ENCODE data around the gene OSM. TPM values are rescaled to one million over a fixed set of nuclear protein-coding genes. Genes with fewer than 3 reads are reported as not detected.

Gene OSM
- total RNA-seq, 1 experiment from 2014 or later: not detected

DNA sequence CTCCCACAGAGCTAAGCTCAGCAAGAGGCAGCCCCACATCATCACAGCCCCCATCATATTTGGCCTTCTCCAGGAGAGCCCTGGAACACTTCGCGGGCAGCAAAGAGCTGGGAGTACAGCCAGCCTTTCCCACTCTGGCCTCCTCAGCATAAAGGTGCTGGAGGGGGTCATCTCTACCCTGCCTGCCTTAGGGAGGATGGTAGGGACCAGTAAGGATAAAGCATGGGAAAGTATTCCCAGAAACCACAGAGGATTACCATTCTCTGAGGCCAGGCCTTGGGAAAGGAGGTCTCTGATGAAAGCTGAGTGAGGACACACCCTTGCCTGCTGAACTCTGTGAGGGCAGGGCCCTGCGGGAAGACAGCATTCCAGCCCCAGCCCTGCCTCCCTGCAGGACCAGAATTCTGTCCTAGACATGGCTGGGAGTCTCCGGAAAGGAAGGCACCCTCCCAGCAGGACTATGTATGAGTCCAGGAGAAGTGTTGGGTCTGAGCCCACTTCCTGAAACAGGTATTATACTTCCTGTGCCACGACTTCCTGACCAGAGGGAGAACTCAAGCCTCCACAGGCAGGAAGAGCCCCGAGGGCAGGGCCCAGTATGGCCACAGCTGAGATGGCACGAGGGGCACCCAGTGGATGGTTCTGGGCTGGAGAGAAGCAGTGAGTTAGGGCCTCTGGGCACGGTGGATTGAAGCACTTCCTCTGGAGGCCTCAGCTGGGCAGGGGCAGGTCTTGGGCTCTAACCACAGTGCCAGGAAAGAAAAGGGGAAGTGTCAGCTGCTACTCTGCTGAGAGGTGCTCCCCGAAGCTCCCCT, 35.6 kb upstream of the OSM start:
- ATAC-seq (no peak), DNase-seq (ENCODE audit: low read depth, low spot score) (no peak)
- intact Hi-C loops (cut with micrococcal nuclease; ENCODE audit: unreplicated experiment) (no loop called here), in situ Hi-C loops (cut with HindIII; ENCODE audit: low pct_unique_long_range_greater_than_20kb, low sequenced_read_pairs) (no loop called here)
- Histone ChIP-seq H3K27me3 (ENCODE audit: control insufficient read depth, insufficient read depth, low read length) (no peaks in the 10 kb centered on the region), H3K27ac (ENCODE audit: low read length) (no peak overlapping the region), H3K9me3 (ENCODE audit: control insufficient read depth, insufficient read depth, low read depth, low read length) (no peaks in the 10 kb centered on the region), H3K36me3 (ENCODE audit: control insufficient read depth, insufficient read depth, low read length) (no peaks in the 10 kb centered on the region), H3K4me1 (ENCODE audit: control insufficient read depth, insufficient read depth, low read length) (peaks cover 15% of the 10 kb centered on the region), H3K4me3 (ENCODE audit: low read depth in 2 of 2, low read length in 2 of 2) (no peak overlapping the region)
- ChIA-PET POLR2A (no interaction called here), CTCF (interaction anchor here (2.0 kb wide), 1 partner anchor 14 kb away, joined by 5 read pairs; no protein-coding TSS in a partner anchor)
- no TSS peak for BruUV-seq (replicated peaks)
- TF ChIP-seq POLR2AphosphoS5 (IDR thresholded peaks at IDR 0.05; ENCODE audit: low read depth, low read length): no peak
- TF ChIP-seq, protein P1, sequence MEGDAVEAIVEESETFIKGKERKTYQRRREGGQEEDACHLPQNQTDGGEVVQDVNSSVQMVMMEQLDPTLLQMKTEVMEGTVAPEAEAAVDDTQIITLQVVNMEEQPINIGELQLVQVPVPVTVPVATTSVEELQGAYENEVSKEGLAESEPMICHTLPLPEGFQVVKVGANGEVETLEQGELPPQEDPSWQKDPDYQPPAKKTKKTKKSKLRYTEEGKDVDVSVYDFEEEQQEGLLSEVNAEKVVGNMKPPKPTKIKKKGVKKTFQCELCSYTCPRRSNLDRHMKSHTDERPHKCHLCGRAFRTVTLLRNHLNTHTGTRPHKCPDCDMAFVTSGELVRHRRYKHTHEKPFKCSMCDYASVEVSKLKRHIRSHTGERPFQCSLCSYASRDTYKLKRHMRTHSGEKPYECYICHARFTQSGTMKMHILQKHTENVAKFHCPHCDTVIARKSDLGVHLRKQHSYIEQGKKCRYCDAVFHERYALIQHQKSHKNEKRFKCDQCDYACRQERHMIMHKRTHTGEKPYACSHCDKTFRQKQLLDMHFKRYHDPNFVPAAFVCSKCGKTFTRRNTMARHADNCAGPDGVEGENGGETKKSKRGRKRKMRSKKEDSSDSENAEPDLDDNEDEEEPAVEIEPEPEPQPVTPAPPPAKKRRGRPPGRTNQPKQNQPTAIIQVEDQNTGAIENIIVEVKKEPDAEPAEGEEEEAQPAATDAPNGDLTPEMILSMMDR (IDR thresholded peaks at IDR 0.05): no peak
- no peak for TF ChIP-seq SIN3A (IDR thresholded peaks at IDR 0.05; ENCODE audit: borderline replicate concordance, insufficient read depth, low read depth, low read length)
- TF ChIP-seq, protein P2, sequence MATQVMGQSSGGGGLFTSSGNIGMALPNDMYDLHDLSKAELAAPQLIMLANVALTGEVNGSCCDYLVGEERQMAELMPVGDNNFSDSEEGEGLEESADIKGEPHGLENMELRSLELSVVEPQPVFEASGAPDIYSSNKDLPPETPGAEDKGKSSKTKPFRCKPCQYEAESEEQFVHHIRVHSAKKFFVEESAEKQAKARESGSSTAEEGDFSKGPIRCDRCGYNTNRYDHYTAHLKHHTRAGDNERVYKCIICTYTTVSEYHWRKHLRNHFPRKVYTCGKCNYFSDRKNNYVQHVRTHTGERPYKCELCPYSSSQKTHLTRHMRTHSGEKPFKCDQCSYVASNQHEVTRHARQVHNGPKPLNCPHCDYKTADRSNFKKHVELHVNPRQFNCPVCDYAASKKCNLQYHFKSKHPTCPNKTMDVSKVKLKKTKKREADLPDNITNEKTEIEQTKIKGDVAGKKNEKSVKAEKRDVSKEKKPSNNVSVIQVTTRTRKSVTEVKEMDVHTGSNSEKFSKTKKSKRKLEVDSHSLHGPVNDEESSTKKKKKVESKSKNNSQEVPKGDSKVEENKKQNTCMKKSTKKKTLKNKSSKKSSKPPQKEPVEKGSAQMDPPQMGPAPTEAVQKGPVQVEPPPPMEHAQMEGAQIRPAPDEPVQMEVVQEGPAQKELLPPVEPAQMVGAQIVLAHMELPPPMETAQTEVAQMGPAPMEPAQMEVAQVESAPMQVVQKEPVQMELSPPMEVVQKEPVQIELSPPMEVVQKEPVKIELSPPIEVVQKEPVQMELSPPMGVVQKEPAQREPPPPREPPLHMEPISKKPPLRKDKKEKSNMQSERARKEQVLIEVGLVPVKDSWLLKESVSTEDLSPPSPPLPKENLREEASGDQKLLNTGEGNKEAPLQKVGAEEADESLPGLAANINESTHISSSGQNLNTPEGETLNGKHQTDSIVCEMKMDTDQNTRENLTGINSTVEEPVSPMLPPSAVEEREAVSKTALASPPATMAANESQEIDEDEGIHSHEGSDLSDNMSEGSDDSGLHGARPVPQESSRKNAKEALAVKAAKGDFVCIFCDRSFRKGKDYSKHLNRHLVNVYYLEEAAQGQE (IDR thresholded peaks at IDR 0.05; ENCODE audit: insufficient read depth in 1 of 2, low read depth in 2 of 2, low read length in 1 of 2): no peak
- TF ChIP-seq TCF7L2 (IDR thresholded peaks at IDR 0.05; ENCODE audit: low read depth, low read length): no peak

DNA sequence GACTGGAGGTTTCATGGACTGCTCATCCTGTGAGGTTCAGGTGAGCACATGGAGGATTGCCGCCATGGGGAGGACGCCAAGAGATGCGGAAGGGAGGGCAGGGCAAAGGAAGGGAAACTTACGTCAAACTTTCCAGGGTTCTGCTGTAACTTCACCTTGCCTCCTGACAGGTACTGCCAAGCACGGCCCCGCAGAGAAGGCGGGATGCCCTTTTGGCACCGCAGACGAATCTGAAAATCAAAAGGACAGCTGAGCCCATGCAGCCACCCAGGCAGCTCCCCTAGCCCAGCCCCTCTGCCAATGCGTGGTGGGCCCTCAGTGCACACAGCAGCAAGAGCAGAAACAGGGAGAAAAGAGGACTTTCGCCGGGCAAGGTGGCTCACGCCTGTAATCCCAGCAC, 32.7 kb upstream of the OSM start:
- H3K27me3 ChIP-seq (ENCODE audit: control insufficient read depth, insufficient read depth, low read length): no peaks in the 10 kb centered on the region
- H3K9me3 ChIP-seq (ENCODE audit: control insufficient read depth, insufficient read depth, low read depth, low read length): no peaks in the 10 kb centered on the region
- no peaks in the 10 kb centered on the region for H3K36me3 ChIP-seq (ENCODE audit: control insufficient read depth, insufficient read depth, low read length)
- H3K4me1 ChIP-seq (ENCODE audit: control insufficient read depth, insufficient read depth, low read length): no peaks in the 10 kb centered on the region
- in situ Hi-C loops (cut with HindIII; ENCODE audit: low pct_unique_long_range_greater_than_20kb, low sequenced_read_pairs) (no loop called here), intact Hi-C loops (cut with micrococcal nuclease; ENCODE audit: unreplicated experiment) (no loop called here)
- BruUV-seq (replicated peaks): no TSS peak
- H3K27ac ChIP-seq (ENCODE audit: low read length): no peak overlapping the region
- DNase-seq (ENCODE audit: low read depth, low spot score): no peak
- H3K4me3 ChIP-seq (ENCODE audit: low read depth in 2 of 2, low read length in 2 of 2): no peak overlapping the region
- TF ChIP-seq POLR2AphosphoS5 (IDR thresholded peaks at IDR 0.05; ENCODE audit: low read depth, low read length): no peak
- TF ChIP-seq, protein P2 (IDR thresholded peaks at IDR 0.05; ENCODE audit: insufficient read depth in 1 of 2, low read depth in 2 of 2, low read length in 1 of 2): no peak
- no peak for TF ChIP-seq TCF7L2 (IDR thresholded peaks at IDR 0.05; ENCODE audit: low read depth, low read length)
- TF ChIP-seq SIN3A (IDR thresholded peaks at IDR 0.05; ENCODE audit: borderline replicate concordance, insufficient read depth, low read depth, low read length): no peak
- TF ChIP-seq, protein P1 (IDR thresholded peaks at IDR 0.05): no peak
- no peak for ATAC-seq
- ChIA-PET CTCF (no interaction called here), POLR2A (no interaction called here)
